Activated T-cell treated with anti-CD3 and anti-CD28 coated beads, Interleukin-2, amount 50 U/mL, for 4 hours (primary cell): ENCODE results near the gene ZNF521. TPM values are rescaled to one million over a fixed set of nuclear protein-coding genes. Genes with fewer than 3 reads are reported as not detected.
"Not testable (repeated sequence)": the region's sequence is repeated elsewhere in the genome, so short reads cannot be mapped to it uniquely, and the experiment has no call there.

ENCODE experiments used
- ATAC-seq, 2 donors: fragments of 200-7000 bp; cut with Tn5 transposase; one replicate each; pipeline ENCODE4 v1.10.0; 2021
- DNase-seq: peaks from one replicate; pipeline ENCODE4 v3.0.0-alpha.2; 2020
- H3K27me3 Mint-ChIP-seq: one replicate; pipeline ENCODE4 v1.8.0; 2021; ENCODE audit warnings: low read depth, mixed read lengths
- H3K36me3 Mint-ChIP-seq: one replicate; pipeline ENCODE4 v1.8.0; 2022; ENCODE audit warnings: mixed read lengths; ENCODE audit not compliant: insufficient read depth
- H3K4me1 Mint-ChIP-seq: one replicate; pipeline ENCODE4 v1.8.0; 2021; ENCODE audit warnings: low read depth, mixed read lengths
- H3K4me3 Mint-ChIP-seq: one replicate; pipeline ENCODE4 v1.8.0; 2021; ENCODE audit warnings: mild to moderate bottlenecking, moderate library complexity, mixed read lengths
- H3K9me3 Mint-ChIP-seq: one replicate; pipeline ENCODE4 v1.8.0; 2021; ENCODE audit warnings: mixed read lengths
- total RNA-seq, 3 donors: library from RNA; stranded (reverse); gene quantifications; one replicate each; pipeline ENCODE4 v1.2.1, GENCODE V29; 2021

ZNF521 gene
- total RNA-seq, 3 donors from 2014 or later = 0.15 to 0.33 (median 0.16) TPM

- H3K36me3 Mint-ChIP-seq = no peaks in the 10 kb centered on the region
- no peaks in the 10 kb centered on the region for H3K27me3 Mint-ChIP-seq
- ATAC-seq (no peak), DNase-seq (no peak)
- H3K4me1 Mint-ChIP-seq = no peaks in the 10 kb centered on the region
- no peaks in the 10 kb centered on the region for H3K9me3 Mint-ChIP-seq
- H3K4me3 Mint-ChIP-seq = no peak overlapping the region
Observed at GRCh38 chr18:25057491-25058050, 294.4 kb downstream of the ZNF521 start.

- DNase-seq (no peak), ATAC-seq (no peak)
- no peaks in the 10 kb centered on the region for H3K4me1 Mint-ChIP-seq
Observed at GRCh38 chr18:25056429-25056828, 295.5 kb downstream of the ZNF521 start.

GRCh38 chr18:25055076-25055475, 296.9 kb downstream of the ZNF521 start:
- Mint-ChIP-seq H3K36me3 (no peaks in the 10 kb centered on the region), H3K4me1 (no peaks in the 10 kb centered on the region), H3K27me3 (no peaks in the 10 kb centered on the region), H3K4me3 (no peak overlapping the region), H3K9me3 (no peaks in the 10 kb centered on the region)
- DNase-seq (no peak), ATAC-seq (no peak)

More at GRCh38 chr18:25056429-25056828, 295.5 kb downstream of the ZNF521 start:
- Mint-ChIP-seq H3K27me3 (no peaks in the 10 kb centered on the region), H3K4me3 (no peak overlapping the region), H3K9me3 (no peaks in the 10 kb centered on the region), H3K36me3 (no peaks in the 10 kb centered on the region)

GRCh38 chr18:25053466-25053865, 298.5 kb downstream of the ZNF521 start:
- Mint-ChIP-seq H3K4me1 (no peaks in the 10 kb centered on the region), H3K36me3 (no peaks in the 10 kb centered on the region), H3K27me3 (no peaks in the 10 kb centered on the region), H3K4me3 (no peak overlapping the region), H3K9me3 (no peaks in the 10 kb centered on the region)
- ATAC-seq = no peak
- DNase-seq = no peak

- no peaks in the 10 kb centered on the region for H3K9me3 Mint-ChIP-seq
Observed at GRCh38 chr18:25052511-25052921, 299.4 kb downstream of the ZNF521 start.

GRCh38 chr18:25050605-25051004, 301.4 kb downstream of the ZNF521 start:
- ATAC-seq (no peak), DNase-seq (no peak)
- Mint-ChIP-seq H3K36me3 (no peaks in the 10 kb centered on the region), H3K4me3 (no peak overlapping the region), H3K9me3 (no peaks in the 10 kb centered on the region), H3K27me3 (no peaks in the 10 kb centered on the region), H3K4me1 (no peaks in the 10 kb centered on the region)

More at GRCh38 chr18:25052511-25052921, 299.4 kb downstream of the ZNF521 start:
- Mint-ChIP-seq H3K27me3 (no peaks in the 10 kb centered on the region), H3K4me3 (no peak overlapping the region), H3K4me1 (no peaks in the 10 kb centered on the region), H3K36me3 (no peaks in the 10 kb centered on the region)
- no peak for ATAC-seq
- DNase-seq = no peak

GRCh38 chr18:25047983-25048382, 304.0 kb downstream of the ZNF521 start:
- Mint-ChIP-seq H3K27me3 (no peaks in the 10 kb centered on the region), H3K4me1 (no peaks in the 10 kb centered on the region), H3K36me3 (no peaks in the 10 kb centered on the region), H3K9me3 (no peaks in the 10 kb centered on the region), H3K4me3 (no peak overlapping the region)
- DNase-seq (no peak), ATAC-seq (no peak)

GRCh38 chr18:25047421-25047820, 304.5 kb downstream of the ZNF521 start:
- H3K4me3 Mint-ChIP-seq = no peak overlapping the region
- H3K4me1 Mint-ChIP-seq = no peaks in the 10 kb centered on the region
- H3K27me3 Mint-ChIP-seq = peaks cover 2% of the 10 kb centered on the region
- no peak for ATAC-seq
- no peaks in the 10 kb centered on the region for H3K9me3 Mint-ChIP-seq
- DNase-seq = no peak
- no peaks in the 10 kb centered on the region for H3K36me3 Mint-ChIP-seq

GRCh38 chr18:25044694-25045093, 307.3 kb downstream of the ZNF521 start:
- Mint-ChIP-seq H3K36me3 (no peaks in the 10 kb centered on the region), H3K9me3 (no peaks in the 10 kb centered on the region), H3K4me3 (no peak overlapping the region), H3K27me3 (peaks cover 3% of the 10 kb centered on the region), H3K4me1 (no peaks in the 10 kb centered on the region)
- ATAC-seq (no peak), DNase-seq (no peak)

- ATAC-seq (no peak), DNase-seq (no peak)
- H3K27me3 Mint-ChIP-seq = peaks cover 3% of the 10 kb centered on the region
- H3K9me3 Mint-ChIP-seq = no peaks in the 10 kb centered on the region
- H3K36me3 Mint-ChIP-seq = no peaks in the 10 kb centered on the region
- H3K4me1 Mint-ChIP-seq = no peaks in the 10 kb centered on the region
- H3K4me3 Mint-ChIP-seq = no peak overlapping the region
Observed at GRCh38 chr18:25043104-25043503, 308.9 kb downstream of the ZNF521 start.

- H3K9me3 Mint-ChIP-seq = no peaks in the 10 kb centered on the region
- H3K27me3 Mint-ChIP-seq = peaks cover 3% of the 10 kb centered on the region
- H3K4me3 Mint-ChIP-seq = no peak overlapping the region
- DNase-seq (no peak), ATAC-seq (no peak)
- no peaks in the 10 kb centered on the region for H3K4me1 Mint-ChIP-seq
- H3K36me3 Mint-ChIP-seq = no peaks in the 10 kb centered on the region
Observed at GRCh38 chr18:25042641-25043051, 309.3 kb downstream of the ZNF521 start.

- Mint-ChIP-seq H3K27me3 (peaks cover 3% of the 10 kb centered on the region), H3K9me3 (no peaks in the 10 kb centered on the region), H3K36me3 (no peaks in the 10 kb centered on the region), H3K4me1 (no peaks in the 10 kb centered on the region), H3K4me3 (no peak overlapping the region)
- ATAC-seq = no peak
- no peak for DNase-seq
Observed at GRCh38 chr18:25039781-25040180, 312.2 kb downstream of the ZNF521 start.

- ATAC-seq (no peak), DNase-seq (no peak)
- Mint-ChIP-seq H3K27me3 (peaks cover 3% of the 10 kb centered on the region), H3K4me1 (no peaks in the 10 kb centered on the region), H3K9me3 (no peaks in the 10 kb centered on the region), H3K36me3 (no peaks in the 10 kb centered on the region), H3K4me3 (no peak overlapping the region)
Observed at GRCh38 chr18:25038261-25038660, 313.7 kb downstream of the ZNF521 start.

GRCh38 chr18:25033747-25034471, 318.1 kb downstream of the ZNF521 start:
- DNase-seq (no peak), ATAC-seq (no peak)
- Mint-ChIP-seq H3K36me3 (no peaks in the 10 kb centered on the region), H3K9me3 (peaks cover 4% of the 10 kb centered on the region), H3K27me3 (no peaks in the 10 kb centered on the region), H3K4me3 (no peak overlapping the region), H3K4me1 (no peaks in the 10 kb centered on the region)

- not testable (repeated sequence) for H3K27me3 Mint-ChIP-seq, ATAC-seq, DNase-seq, H3K4me3 Mint-ChIP-seq, H3K9me3 Mint-ChIP-seq, H3K36me3 Mint-ChIP-seq, H3K4me1 Mint-ChIP-seq
Observed at GRCh38 chr18:25033175-25033574, 318.8 kb downstream of the ZNF521 start.
